Astrocyte (in vitro differentiated cells and primary cell): Measurements from ENCODE around the gene SPATA13. TPM values are rescaled to one million over a fixed set of nuclear protein-coding genes. Genes with fewer than 3 reads are reported as not detected.

Experiments
- DNase-seq: peaks from one replicate; pipeline ENCODE4 v3.0.0-alpha.2; 2010; ENCODE audit warnings: low read depth
- FAIRE-seq: peaks from 2 replicates; lab custom pipeline; 2011; peaks lifted over from hg19 to GRCh38; lab: Jason Lieb, UNC
- H2AFZ ChIP-seq: 2 replicates; pipeline ENCODE4 v1.6.0; 2012; ENCODE audit warnings: low read depth, low read length, inconsistent platforms
- H3K27ac ChIP-seq: 2 replicates; pipeline ENCODE4 v1.5.1; 2011; ENCODE audit warnings: low read depth, low read length, inconsistent platforms
- H3K27me3 ChIP-seq: 2 replicates; pipeline ENCODE4 v1.6.0; 2011; ENCODE audit warnings: low read length, inconsistent platforms; ENCODE audit not compliant: insufficient read depth
- H3K36me3 ChIP-seq: 2 replicates; pipeline ENCODE4 v1.5.1; 2011; ENCODE audit warnings: low read length, inconsistent platforms; ENCODE audit not compliant: insufficient read depth
- H3K4me1 ChIP-seq: 2 replicates; pipeline ENCODE4 v1.5.1; 2011; ENCODE audit warnings: low read length, inconsistent platforms; ENCODE audit not compliant: insufficient read depth
- H3K4me2 ChIP-seq: 2 replicates; pipeline ENCODE4 v1.6.0; 2012; ENCODE audit warnings: low read length, inconsistent platforms
- H3K4me3 ChIP-seq: 2 replicates; pipeline ENCODE4 v1.5.1; 2011; ENCODE audit warnings: low read depth, mild to moderate bottlenecking, low read length, inconsistent platforms; ENCODE audit not compliant: insufficient read depth
- H3K79me2 ChIP-seq: 2 replicates; pipeline ENCODE4 v1.6.0; 2012; ENCODE audit warnings: mild to moderate bottlenecking, low read length, inconsistent platforms; ENCODE audit not compliant: insufficient read depth
- H3K9ac ChIP-seq: 2 replicates; pipeline ENCODE4 v1.6.0; 2012; ENCODE audit warnings: mild to moderate bottlenecking, low read length, inconsistent platforms
- H3K9me3 ChIP-seq: 2 replicates; pipeline ENCODE4 v1.5.1; 2012; ENCODE audit warnings: low read depth, mild to moderate bottlenecking, low read length, inconsistent platforms; ENCODE audit not compliant: insufficient read depth
- H4K20me1 ChIP-seq: 2 replicates; pipeline ENCODE4 v1.6.0; 2012; ENCODE audit warnings: low read length, inconsistent platforms; ENCODE audit not compliant: insufficient read depth
- H3K27ac Mint-ChIP-seq: one replicate; pipeline ENCODE4 v1.8.0; 2021; ENCODE audit warnings: mild to moderate bottlenecking, mixed read lengths; ENCODE audit not compliant: unreplicated experiment
- H3K27me3 Mint-ChIP-seq: one replicate; pipeline ENCODE4 v1.8.0; 2021; ENCODE audit warnings: low read depth, mixed read lengths; ENCODE audit not compliant: unreplicated experiment
- H3K36me3 Mint-ChIP-seq: one replicate; pipeline ENCODE4 v1.8.0; 2021; ENCODE audit warnings: low read depth, mixed read lengths; ENCODE audit not compliant: unreplicated experiment
- H3K4me1 Mint-ChIP-seq: one replicate; pipeline ENCODE4 v1.8.0; 2021; ENCODE audit warnings: low read depth, mixed read lengths; ENCODE audit not compliant: unreplicated experiment
- H3K4me3 Mint-ChIP-seq: one replicate; pipeline ENCODE4 v1.8.0; 2021; ENCODE audit warnings: mild to moderate bottlenecking, moderate library complexity, mixed read lengths; ENCODE audit not compliant: unreplicated experiment
- H3K9me3 Mint-ChIP-seq: one replicate; pipeline ENCODE4 v1.8.0; 2021; ENCODE audit warnings: mild to moderate bottlenecking, mixed read lengths; ENCODE audit not compliant: unreplicated experiment
- EZH2 ChIP-seq: IDR thresholded peaks from 2 replicates; pipeline ENCODE4 v1.6.1; 2012; ENCODE audit warnings: mild to moderate bottlenecking, low read length, inconsistent platforms; ENCODE audit not compliant: insufficient read depth
- total RNA-seq: library from RNA; stranded (reverse); gene quantifications from 2 replicates; pipeline ENCODE4 v1.2.1, GENCODE V29; 2021
- TF ChIP-seq, protein P1 (sequence below): IDR thresholded peaks from 2 replicates; pipeline ENCODE4 v1.5.1; 2011; ENCODE audit warnings: low read depth, mild to moderate bottlenecking, inconsistent platforms, low read length, moderate library complexity; ENCODE audit not compliant: insufficient read depth

Gene SPATA13
- total RNA-seq, 1 donor from 2014 or later: 6.2 TPM

DNA sequence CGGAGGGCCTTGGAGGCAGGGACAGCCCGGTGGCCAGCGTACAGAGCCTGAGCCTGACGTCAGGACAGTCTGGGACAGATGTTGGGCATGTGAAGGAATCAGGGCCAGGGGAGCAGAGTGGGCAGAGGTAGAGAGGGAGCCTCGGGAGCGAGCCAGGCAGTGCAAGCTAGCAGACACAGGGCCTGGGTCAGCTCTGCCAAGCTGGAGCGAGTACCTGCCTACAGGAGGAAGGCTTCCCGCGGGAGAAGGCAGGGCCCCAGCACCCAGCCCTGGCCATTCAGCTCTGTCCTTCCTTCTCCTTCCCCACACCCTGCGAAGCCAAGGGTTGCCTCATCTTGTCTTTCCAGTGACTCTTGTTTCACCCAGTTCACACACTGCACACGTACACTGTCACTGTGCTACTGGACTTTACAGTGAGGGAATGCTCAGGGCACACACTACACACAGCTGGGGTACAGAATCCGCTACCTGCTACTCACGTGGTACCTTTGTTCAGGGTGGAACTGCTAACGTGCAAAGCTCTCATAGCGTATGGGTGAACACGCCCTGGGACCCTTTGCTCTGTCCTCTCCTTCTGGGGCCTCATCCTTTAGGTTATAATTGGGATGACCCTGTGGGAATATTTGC is 139.1 kb downstream of the SPATA13 start:
- no peaks in the 10 kb centered on the region for H3K79me2 ChIP-seq
- Mint-ChIP-seq H3K9me3 (no peaks in the 10 kb centered on the region), H3K27me3 (no peaks in the 10 kb centered on the region), H3K27ac (no peak overlapping the region), H3K36me3 (peaks cover 22% of the 10 kb centered on the region), H3K4me3 (no peak overlapping the region), H3K4me1 (no peaks in the 10 kb centered on the region)
- no peak overlapping the region for H3K27ac ChIP-seq
- no peak overlapping the region for H3K4me3 ChIP-seq
- no peak overlapping the region for H3K4me2 ChIP-seq
- no peak for FAIRE-seq
- no peaks in the 10 kb centered on the region for H3K27me3 ChIP-seq
- H2AFZ ChIP-seq: no peak overlapping the region
- H3K9me3 ChIP-seq: no peaks in the 10 kb centered on the region
- H4K20me1 ChIP-seq: no peaks in the 10 kb centered on the region
- H3K9ac ChIP-seq: no peak overlapping the region
- H3K36me3 ChIP-seq: no peaks in the 10 kb centered on the region
- DNase-seq: no peak
- no peaks in the 10 kb centered on the region for H3K4me1 ChIP-seq
- TF ChIP-seq, protein P1, sequence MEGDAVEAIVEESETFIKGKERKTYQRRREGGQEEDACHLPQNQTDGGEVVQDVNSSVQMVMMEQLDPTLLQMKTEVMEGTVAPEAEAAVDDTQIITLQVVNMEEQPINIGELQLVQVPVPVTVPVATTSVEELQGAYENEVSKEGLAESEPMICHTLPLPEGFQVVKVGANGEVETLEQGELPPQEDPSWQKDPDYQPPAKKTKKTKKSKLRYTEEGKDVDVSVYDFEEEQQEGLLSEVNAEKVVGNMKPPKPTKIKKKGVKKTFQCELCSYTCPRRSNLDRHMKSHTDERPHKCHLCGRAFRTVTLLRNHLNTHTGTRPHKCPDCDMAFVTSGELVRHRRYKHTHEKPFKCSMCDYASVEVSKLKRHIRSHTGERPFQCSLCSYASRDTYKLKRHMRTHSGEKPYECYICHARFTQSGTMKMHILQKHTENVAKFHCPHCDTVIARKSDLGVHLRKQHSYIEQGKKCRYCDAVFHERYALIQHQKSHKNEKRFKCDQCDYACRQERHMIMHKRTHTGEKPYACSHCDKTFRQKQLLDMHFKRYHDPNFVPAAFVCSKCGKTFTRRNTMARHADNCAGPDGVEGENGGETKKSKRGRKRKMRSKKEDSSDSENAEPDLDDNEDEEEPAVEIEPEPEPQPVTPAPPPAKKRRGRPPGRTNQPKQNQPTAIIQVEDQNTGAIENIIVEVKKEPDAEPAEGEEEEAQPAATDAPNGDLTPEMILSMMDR: no peak
- TF ChIP-seq EZH2: no peak

DNA sequence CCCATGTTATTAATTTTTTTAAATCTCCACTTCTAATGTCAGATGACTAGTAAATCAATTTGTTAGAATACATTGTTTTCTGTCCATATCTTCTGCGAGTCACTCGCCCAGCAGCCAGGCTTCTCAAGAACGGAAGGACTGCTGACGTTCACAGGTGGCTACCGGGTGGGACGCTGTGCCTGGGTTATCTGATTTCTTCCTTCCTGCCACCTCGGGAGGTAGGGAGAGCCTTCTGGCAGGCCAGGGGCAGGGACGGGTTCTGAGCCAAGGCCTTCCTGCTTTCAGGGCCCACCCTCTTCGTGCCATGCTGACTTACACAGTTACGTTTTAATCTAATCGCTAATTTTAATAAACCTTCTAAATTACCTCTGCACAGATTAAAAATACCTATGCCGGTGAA is 140.9 kb downstream of the SPATA13 start:
- Mint-ChIP-seq H3K4me1 (no peaks in the 10 kb centered on the region), H3K27me3 (no peaks in the 10 kb centered on the region), H3K36me3 (peaks cover 25% of the 10 kb centered on the region), H3K27ac (no peak overlapping the region), H3K9me3 (no peaks in the 10 kb centered on the region), H3K4me3 (no peak overlapping the region)
- no peaks in the 10 kb centered on the region for H3K4me1 ChIP-seq
- H3K4me2 ChIP-seq: no peak overlapping the region
- no peaks in the 10 kb centered on the region for H3K9me3 ChIP-seq
- DNase-seq (no peak), FAIRE-seq (no peak)
- no peaks in the 10 kb centered on the region for H3K36me3 ChIP-seq
- H3K9ac ChIP-seq: no peak overlapping the region
- H2AFZ ChIP-seq: no peak overlapping the region
- no peaks in the 10 kb centered on the region for H3K79me2 ChIP-seq
- TF ChIP-seq, protein P1: no peak
- no peaks in the 10 kb centered on the region for H4K20me1 ChIP-seq
- no peaks in the 10 kb centered on the region for H3K27me3 ChIP-seq
- no peak overlapping the region for H3K4me3 ChIP-seq
- H3K27ac ChIP-seq: no peak overlapping the region

DNA sequence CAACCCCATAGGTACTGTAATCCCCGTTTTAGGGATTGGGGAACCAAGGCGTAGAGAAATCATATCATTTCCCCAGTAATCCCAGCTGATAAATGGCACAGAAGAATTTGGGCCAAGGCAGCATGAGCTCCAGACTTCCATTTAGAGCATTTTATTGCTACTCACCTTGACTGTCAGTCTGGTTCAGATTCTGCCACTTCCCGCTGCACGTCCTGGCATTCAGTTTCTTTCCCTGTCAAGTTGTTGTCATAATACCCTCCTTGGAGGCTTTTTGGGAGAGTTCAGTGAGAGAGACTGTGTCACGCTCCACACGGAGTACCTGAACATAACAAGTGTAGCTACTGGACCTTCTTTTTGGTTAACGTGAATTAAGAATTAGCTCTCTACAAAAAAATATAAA is 141.4 kb downstream of the SPATA13 start:
- H3K27ac Mint-ChIP-seq: no peak overlapping the region
- no peak for DNase-seq
- Histone ChIP-seq H2AFZ (no peak overlapping the region), H3K9ac (no peak overlapping the region), H3K27ac (no peak overlapping the region), H3K79me2 (no peaks in the 10 kb centered on the region), H3K9me3 (no peaks in the 10 kb centered on the region), H3K4me3 (no peak overlapping the region), H3K27me3 (no peaks in the 10 kb centered on the region), H3K4me1 (no peaks in the 10 kb centered on the region), H3K36me3 (no peaks in the 10 kb centered on the region), H3K4me2 (no peak overlapping the region), H4K20me1 (no peaks in the 10 kb centered on the region)
- H3K9me3 Mint-ChIP-seq: no peaks in the 10 kb centered on the region
- no peak for FAIRE-seq
- no peak for TF ChIP-seq EZH2
- TF ChIP-seq, protein P1: no peak
- H3K36me3 Mint-ChIP-seq: peaks cover 22% of the 10 kb centered on the region
- H3K27me3 Mint-ChIP-seq: no peaks in the 10 kb centered on the region
- H3K4me1 Mint-ChIP-seq: no peaks in the 10 kb centered on the region
- H3K4me3 Mint-ChIP-seq: no peak overlapping the region
